Astrocyte (in vitro differentiated cells and primary cell): ENCODE measurements around the gene HNF4A. TPM values are rescaled to one million over a fixed set of nuclear protein-coding genes. Genes with fewer than 3 reads are reported as not detected.

Experiments used
- DNase-seq: peaks from one replicate; pipeline ENCODE4 v3.0.0-alpha.2; 2010; ENCODE audit warnings: low read depth
- FAIRE-seq: peaks from 2 replicates; lab custom pipeline; 2011; peaks lifted over from hg19 to GRCh38; lab: Jason Lieb, UNC
- H2AFZ ChIP-seq: 2 replicates; pipeline ENCODE4 v1.6.0; 2012; ENCODE audit warnings: low read depth, low read length, inconsistent platforms
- H3K27ac ChIP-seq: 2 replicates; pipeline ENCODE4 v1.5.1; 2011; ENCODE audit warnings: low read depth, low read length, inconsistent platforms
- H3K27me3 ChIP-seq: 2 replicates; pipeline ENCODE4 v1.6.0; 2011; ENCODE audit warnings: low read length, inconsistent platforms; ENCODE audit not compliant: insufficient read depth
- H3K36me3 ChIP-seq: 2 replicates; pipeline ENCODE4 v1.5.1; 2011; ENCODE audit warnings: low read length, inconsistent platforms; ENCODE audit not compliant: insufficient read depth
- H3K4me1 ChIP-seq: 2 replicates; pipeline ENCODE4 v1.5.1; 2011; ENCODE audit warnings: low read length, inconsistent platforms; ENCODE audit not compliant: insufficient read depth
- H3K4me2 ChIP-seq: 2 replicates; pipeline ENCODE4 v1.6.0; 2012; ENCODE audit warnings: low read length, inconsistent platforms
- H3K4me3 ChIP-seq: 2 replicates; pipeline ENCODE4 v1.5.1; 2011; ENCODE audit warnings: low read depth, mild to moderate bottlenecking, low read length, inconsistent platforms; ENCODE audit not compliant: insufficient read depth
- H3K79me2 ChIP-seq: 2 replicates; pipeline ENCODE4 v1.6.0; 2012; ENCODE audit warnings: mild to moderate bottlenecking, low read length, inconsistent platforms; ENCODE audit not compliant: insufficient read depth
- H3K9ac ChIP-seq: 2 replicates; pipeline ENCODE4 v1.6.0; 2012; ENCODE audit warnings: mild to moderate bottlenecking, low read length, inconsistent platforms
- H3K9me3 ChIP-seq: 2 replicates; pipeline ENCODE4 v1.5.1; 2012; ENCODE audit warnings: low read depth, mild to moderate bottlenecking, low read length, inconsistent platforms; ENCODE audit not compliant: insufficient read depth
- H4K20me1 ChIP-seq: 2 replicates; pipeline ENCODE4 v1.6.0; 2012; ENCODE audit warnings: low read length, inconsistent platforms; ENCODE audit not compliant: insufficient read depth
- H3K27ac Mint-ChIP-seq: one replicate; pipeline ENCODE4 v1.8.0; 2021; ENCODE audit warnings: mild to moderate bottlenecking, mixed read lengths; ENCODE audit not compliant: unreplicated experiment
- H3K27me3 Mint-ChIP-seq: one replicate; pipeline ENCODE4 v1.8.0; 2021; ENCODE audit warnings: low read depth, mixed read lengths; ENCODE audit not compliant: unreplicated experiment
- H3K36me3 Mint-ChIP-seq: one replicate; pipeline ENCODE4 v1.8.0; 2021; ENCODE audit warnings: low read depth, mixed read lengths; ENCODE audit not compliant: unreplicated experiment
- H3K4me1 Mint-ChIP-seq: one replicate; pipeline ENCODE4 v1.8.0; 2021; ENCODE audit warnings: low read depth, mixed read lengths; ENCODE audit not compliant: unreplicated experiment
- H3K4me3 Mint-ChIP-seq: one replicate; pipeline ENCODE4 v1.8.0; 2021; ENCODE audit warnings: mild to moderate bottlenecking, moderate library complexity, mixed read lengths; ENCODE audit not compliant: unreplicated experiment
- H3K9me3 Mint-ChIP-seq: one replicate; pipeline ENCODE4 v1.8.0; 2021; ENCODE audit warnings: mild to moderate bottlenecking, mixed read lengths; ENCODE audit not compliant: unreplicated experiment
- EZH2 ChIP-seq: IDR thresholded peaks from 2 replicates; pipeline ENCODE4 v1.6.1; 2012; ENCODE audit warnings: mild to moderate bottlenecking, low read length, inconsistent platforms; ENCODE audit not compliant: insufficient read depth
- total RNA-seq: library from RNA; stranded (reverse); gene quantifications from 2 replicates; pipeline ENCODE4 v1.2.1, GENCODE V29; 2021
- TF ChIP-seq, protein P1 (sequence below): IDR thresholded peaks from 2 replicates; pipeline ENCODE4 v1.5.1; 2011; ENCODE audit warnings: low read depth, mild to moderate bottlenecking, inconsistent platforms, low read length, moderate library complexity; ENCODE audit not compliant: insufficient read depth

HNF4A gene
- total RNA-seq, 1 donor from 2014 or later, result not detected

DNA sequence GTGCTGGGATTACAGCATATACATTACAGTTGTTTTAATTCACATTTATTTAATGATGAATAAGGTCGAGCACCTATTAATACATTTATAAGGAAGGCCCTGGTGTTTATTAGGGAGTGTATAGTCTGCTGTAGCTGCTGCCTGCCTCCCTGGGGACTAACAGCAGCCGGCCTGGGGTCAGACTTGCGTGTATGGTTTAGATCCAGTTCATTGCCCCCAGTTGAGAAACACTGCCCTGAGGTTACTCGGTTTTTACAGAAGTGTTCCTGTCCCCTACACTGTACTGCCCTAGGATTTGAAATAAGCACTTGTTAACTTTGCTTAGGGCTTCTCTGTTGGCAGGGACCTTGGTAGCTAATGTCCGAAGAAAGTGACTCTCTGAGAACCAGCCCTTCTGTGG is 124.1 kb downstream of the HNF4A start:
- Histone ChIP-seq H3K27me3 (no peaks in the 10 kb centered on the region), H4K20me1 (no peaks in the 10 kb centered on the region), H3K4me1 (peaks cover 18% of the 10 kb centered on the region), H2AFZ (no peak overlapping the region), H3K4me2 (no peak overlapping the region), H3K4me3 (no peak overlapping the region), H3K79me2 (peaks cover 25% of the 10 kb centered on the region), H3K36me3 (peaks cover 11% of the 10 kb centered on the region), H3K9ac (no peak overlapping the region), H3K27ac (no peak overlapping the region), H3K9me3 (no peaks in the 10 kb centered on the region)
- DNase-seq (no peak), FAIRE-seq (no peak)
- H3K36me3 Mint-ChIP-seq, result peaks cover 13% of the 10 kb centered on the region
- H3K27me3 Mint-ChIP-seq, result no peaks in the 10 kb centered on the region
- TF ChIP-seq, protein P1, sequence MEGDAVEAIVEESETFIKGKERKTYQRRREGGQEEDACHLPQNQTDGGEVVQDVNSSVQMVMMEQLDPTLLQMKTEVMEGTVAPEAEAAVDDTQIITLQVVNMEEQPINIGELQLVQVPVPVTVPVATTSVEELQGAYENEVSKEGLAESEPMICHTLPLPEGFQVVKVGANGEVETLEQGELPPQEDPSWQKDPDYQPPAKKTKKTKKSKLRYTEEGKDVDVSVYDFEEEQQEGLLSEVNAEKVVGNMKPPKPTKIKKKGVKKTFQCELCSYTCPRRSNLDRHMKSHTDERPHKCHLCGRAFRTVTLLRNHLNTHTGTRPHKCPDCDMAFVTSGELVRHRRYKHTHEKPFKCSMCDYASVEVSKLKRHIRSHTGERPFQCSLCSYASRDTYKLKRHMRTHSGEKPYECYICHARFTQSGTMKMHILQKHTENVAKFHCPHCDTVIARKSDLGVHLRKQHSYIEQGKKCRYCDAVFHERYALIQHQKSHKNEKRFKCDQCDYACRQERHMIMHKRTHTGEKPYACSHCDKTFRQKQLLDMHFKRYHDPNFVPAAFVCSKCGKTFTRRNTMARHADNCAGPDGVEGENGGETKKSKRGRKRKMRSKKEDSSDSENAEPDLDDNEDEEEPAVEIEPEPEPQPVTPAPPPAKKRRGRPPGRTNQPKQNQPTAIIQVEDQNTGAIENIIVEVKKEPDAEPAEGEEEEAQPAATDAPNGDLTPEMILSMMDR, result no peak
- no peak for TF ChIP-seq EZH2
- no peak overlapping the region for H3K4me3 Mint-ChIP-seq
- H3K9me3 Mint-ChIP-seq, result no peaks in the 10 kb centered on the region
- H3K27ac Mint-ChIP-seq, result no peak overlapping the region
- H3K4me1 Mint-ChIP-seq, result peaks cover 10% of the 10 kb centered on the region

DNA sequence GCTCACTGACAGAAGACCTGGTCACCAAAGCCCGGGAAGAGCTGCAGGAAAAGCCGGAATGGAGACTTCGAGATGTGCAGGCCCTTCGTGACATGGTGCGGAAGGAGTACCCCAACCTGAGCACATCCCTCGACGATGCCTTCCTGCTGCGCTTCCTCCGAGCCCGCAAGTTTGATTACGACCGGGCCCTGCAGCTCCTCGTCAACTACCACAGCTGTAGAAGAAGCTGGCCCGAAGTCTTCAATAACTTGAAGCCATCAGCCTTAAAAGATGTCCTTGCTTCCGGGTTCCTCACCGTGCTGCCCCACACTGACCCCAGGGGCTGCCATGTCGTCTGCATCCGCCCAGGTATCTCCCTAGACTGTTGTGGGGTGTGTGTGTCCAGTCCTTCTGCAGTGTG is 124.6 kb downstream of the HNF4A start:
- no peak overlapping the region for H3K4me3 ChIP-seq
- no peaks in the 10 kb centered on the region for H3K27me3 ChIP-seq
- H4K20me1 ChIP-seq, result no peaks in the 10 kb centered on the region
- Mint-ChIP-seq H3K4me3 (no peak overlapping the region), H3K36me3 (peaks cover 13% of the 10 kb centered on the region), H3K4me1 (peaks cover 10% of the 10 kb centered on the region), H3K27me3 (no peaks in the 10 kb centered on the region), H3K9me3 (no peaks in the 10 kb centered on the region), H3K27ac (no peak overlapping the region)
- H3K9me3 ChIP-seq, result no peaks in the 10 kb centered on the region
- no peak overlapping the region for H3K27ac ChIP-seq
- no peak overlapping the region for H3K4me2 ChIP-seq
- H3K36me3 ChIP-seq, result peaks cover 12% of the 10 kb centered on the region
- TF ChIP-seq, protein P1, result no peak
- TF ChIP-seq EZH2, result no peak
- FAIRE-seq (no peak), DNase-seq (no peak)
- peaks cover 25% of the 10 kb centered on the region for H3K79me2 ChIP-seq
- no peak overlapping the region for H3K9ac ChIP-seq
- no peak overlapping the region for H2AFZ ChIP-seq
- peaks cover 18% of the 10 kb centered on the region for H3K4me1 ChIP-seq

DNA sequence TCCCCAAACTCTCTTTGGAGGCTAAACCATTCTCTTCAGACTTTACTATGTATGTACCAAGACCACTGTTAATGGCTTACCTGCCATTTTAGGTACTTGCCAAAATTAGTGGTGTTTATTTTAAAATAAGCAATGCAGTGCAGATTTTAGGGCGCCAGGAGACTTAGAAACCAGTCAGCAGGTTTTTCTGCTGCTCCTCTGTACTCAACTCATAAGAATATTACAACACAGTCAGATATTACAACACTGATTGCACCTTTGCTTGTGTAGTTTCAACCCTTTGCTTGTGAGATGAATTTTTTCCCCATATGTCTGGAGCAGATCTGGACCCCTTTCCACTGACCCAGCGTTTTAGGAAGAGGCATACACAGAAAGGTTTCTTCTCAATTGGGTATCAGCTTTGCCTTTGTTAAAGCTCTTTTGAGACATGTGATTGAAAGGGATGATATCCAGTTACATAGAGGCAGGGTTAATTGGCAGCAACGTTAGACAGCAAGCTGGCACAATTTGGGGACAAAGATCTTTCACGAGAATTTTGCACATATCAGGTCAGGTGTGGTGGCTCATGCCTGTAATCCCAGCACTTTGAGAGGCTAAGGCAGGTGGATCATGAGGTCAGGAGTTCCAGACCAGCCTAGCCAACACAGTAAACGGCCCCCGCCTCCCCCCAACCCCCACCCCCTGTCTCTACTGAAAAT is 126.4 kb downstream of the HNF4A start:
- no peak for FAIRE-seq
- H3K9ac ChIP-seq, result no peak overlapping the region

More for the DNA sequence above, 126.4 kb downstream of the HNF4A start:
- Mint-ChIP-seq H3K27ac (no peak overlapping the region), H3K4me3 (no peak overlapping the region), H3K27me3 (no peaks in the 10 kb centered on the region), H3K9me3 (no peaks in the 10 kb centered on the region), H3K36me3 (peaks cover 15% of the 10 kb centered on the region), H3K4me1 (peaks cover 4% of the 10 kb centered on the region)
- no peaks in the 10 kb centered on the region for H3K27me3 ChIP-seq
- no peaks in the 10 kb centered on the region for H3K9me3 ChIP-seq
- no peak overlapping the region for H3K4me2 ChIP-seq
- H4K20me1 ChIP-seq, result no peaks in the 10 kb centered on the region
- H3K27ac ChIP-seq, result no peak overlapping the region
- H3K4me3 ChIP-seq, result no peak overlapping the region
- peaks cover 11% of the 10 kb centered on the region for H3K79me2 ChIP-seq
- peaks cover 5% of the 10 kb centered on the region for H3K4me1 ChIP-seq
- no peak overlapping the region for H2AFZ ChIP-seq
- DNase-seq, result no peak
- TF ChIP-seq, protein P1, result no peak
- no peak for TF ChIP-seq EZH2
- H3K36me3 ChIP-seq, result peaks cover 21% of the 10 kb centered on the region
